ENCODE results near the gene SP2. TPM values are rescaled to one million over a fixed set of nuclear protein-coding genes. Genes with fewer than 3 reads are reported as not detected.

Gene SP2
- total RNA-seq, 1 experiment from 2014 or later, result 22.2 TPM

- Histone ChIP-seq H3K4me2 (ENCODE audit: low read length) (peak overlapping the region; percentile 53; the same call in 1 of the 2 replicates), H3K36me3 (ENCODE audit: control insufficient read depth in 1 of 2, insufficient read depth in 2 of 2, low read length in 2 of 2) (peaks cover 10 to 12% of the 10 kb centered on the region in 2 experiments; a peak in 3 of 4 replicates), H3K9me2 (ENCODE audit: insufficient read depth) (no peaks in the 10 kb centered on the region), H3K27me3 (ENCODE audit: insufficient read depth, low read length) (no peaks in the 10 kb centered on the region), H4K20me1 (ENCODE audit: insufficient read depth) (no peaks in the 10 kb centered on the region), H3K79me2 (ENCODE audit: insufficient read depth, low read length) (peaks cover 17% of the 10 kb centered on the region), H3K4me1 (ENCODE audit: control insufficient read depth in 1 of 2, insufficient read depth in 2 of 2, low read length in 2 of 2) (peaks cover 35 to 54% of the 10 kb centered on the region in 2 experiments), H3K4me3 (replicated peaks in 1 of 2; ENCODE audit: low read depth in 1 of 2, low read length in 2 of 2) (no peak overlapping the region), H3K27ac (ENCODE audit: low read depth, low read length) (peak overlapping the region; percentile 66), H2AFZ (ENCODE audit: low read depth, low read length, poor library complexity, severe bottlenecking) (no peak overlapping the region), H3K9me3 (ENCODE audit: control insufficient read depth in 1 of 2, insufficient read depth in 1 of 2, low read depth in 1 of 2, low read length in 2 of 2) (no peaks in the 10 kb centered on the region), H3K9ac (ENCODE audit: low read length) (no peak overlapping the region)
- POLR2A ChIA-PET, result interaction anchor here (0.6 to 4.3 kb wide), 6 partner anchors 9 to 102 kb away, joined by 3 to 20 read pairs (median 5); partner anchors contain the start of genes CDK5RAP3, NFE2L1, PRR15L and SP2
- no peak for DNase-seq (ENCODE audit: low read depth, low spot score)
- RAD21 ChIA-PET (ENCODE audit: low non-redundant PET in 1 of 2, low total read pairs in 2 of 2, uncharacterized antibody in 2 of 2, unreplicated experiment in 2 of 2), result interaction anchor here (0.6 to 1.3 kb wide), 6 partner anchors 9 to 105 kb away, joined by 3 to 8 read pairs (median 4); partner anchors contain the start of genes CDK5RAP3 (in 2 of the 2), PRR15L (in 1 of the 2) and SCRN2 (in 1 of the 2)
- 0 out of 2 replicates have a peak, but pooled peaks have one; percentile 1 for ATAC-seq
- CTCF ChIA-PET, result interaction anchor here (0.7 to 5.1 kb wide), 37 partner anchors 9 to 389 kb away, joined by 3 to 83 read pairs (median 5); partner anchors contain the start of genes CDK5RAP3, LRRC46, MRPL10 and OSBPL7
- TF ChIP-seq SIN3A (IDR thresholded peaks at IDR 0.05; ENCODE audit: low read depth) (no peak), SRF (IDR thresholded peaks at IDR 0.05; ENCODE audit: low read depth) (no peak), ATF3 (IDR thresholded peaks at IDR 0.05) (no peak), REST (IDR thresholded peaks at IDR 0.05; ENCODE audit: low read depth) (no peak), JUND (IDR thresholded peaks at IDR 0.05) (no peak), TCF7L2 (IDR thresholded peaks at IDR 0.05; ENCODE audit: borderline replicate concordance, extremely low read depth, insufficient read depth, insufficient read length) (no peak), POLR2A (IDR thresholded peaks at IDR 0.05; ENCODE audit: borderline replicate concordance, extremely low read depth, insufficient read depth, insufficient read length) (no peak), SP1 (IDR thresholded peaks at IDR 0.05; ENCODE audit: low read depth) (no peak), EZH2phosphoT487 (IDR thresholded peaks at IDR 0.05; ENCODE audit: borderline replicate concordance) (no peak), ZNF274 (IDR thresholded peaks at IDR 0.05; ENCODE audit: low read depth, low read length) (no peak), YY1 (IDR thresholded peaks at IDR 0.05; ENCODE audit: extremely low read depth, insufficient replicate concordance, low read depth, low read length) (no peak)
- intact Hi-C loops (cut with micrococcal nuclease), result no loop called here
- no TSS peak for BruUV-seq (replicated peaks)
These were observed 50.5 kb downstream of the SP2 start for GRCh38 chr17:47946516-47946915.
